Measurements from ENCODE around the gene PRDM16.

- TF ChIP-seq CTCF (IDR thresholded peaks at IDR 0.05; ENCODE audit: borderline replicate concordance, extremely low read depth, low read length, poor library complexity, severe bottlenecking) (no peak), EZH2 (IDR thresholded peaks at IDR 0.05; ENCODE audit: borderline replicate concordance, low read depth, low read length, severe bottlenecking) (no peak)
These were observed 29.0 kb upstream of the PRDM16 start for GRCh38 chr1:3040004-3040403.
